ENCODE measurements around the gene SGSM1. TPM values are rescaled to one million over a fixed set of nuclear protein-coding genes. Genes with fewer than 3 reads are reported as not detected.

SGSM1 gene
- total RNA-seq, 2 donors from 2014 or later, result 6.8 to 11.1 TPM

DNA sequence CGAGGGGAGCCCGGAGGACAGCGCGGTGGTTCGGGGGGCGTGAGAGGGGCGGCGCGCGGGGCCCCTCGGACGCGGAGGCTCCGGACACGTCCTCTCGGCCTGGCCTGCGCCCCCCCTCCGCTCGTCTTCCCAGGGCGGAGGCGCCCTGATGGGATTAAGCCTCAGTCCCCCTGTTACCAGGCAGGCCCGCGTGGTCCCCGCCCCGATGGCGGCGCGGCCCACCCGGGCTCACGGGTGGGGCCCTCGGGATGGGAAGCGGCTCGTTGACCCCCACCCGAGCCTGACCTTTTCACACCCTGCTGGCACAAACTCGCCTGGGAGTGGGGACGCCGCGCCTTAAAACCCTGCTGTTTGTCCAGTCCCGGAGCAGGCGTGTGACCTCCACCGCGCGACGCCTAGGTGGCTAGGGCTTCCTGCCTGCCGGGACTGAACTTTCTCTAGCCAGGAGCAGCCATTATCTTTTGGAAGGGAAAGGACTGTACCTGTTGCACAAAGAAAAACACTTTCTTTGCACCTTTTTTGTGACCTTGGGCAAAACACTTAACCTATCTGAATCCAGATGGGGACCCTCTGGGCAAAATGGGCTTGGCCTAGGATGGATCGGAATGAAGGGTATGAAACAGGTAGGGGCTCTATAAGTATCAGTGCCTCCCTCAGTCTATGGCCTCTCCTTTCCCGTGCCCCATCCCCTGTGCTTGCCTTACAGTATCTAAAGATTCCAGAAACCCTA lies 147.5 kb downstream of the SGSM1 start:
- H3K36me3 ChIP-seq, result no peaks in the 10 kb centered on the region
- no peaks in the 10 kb centered on the region for H3K9me3 ChIP-seq
- peaks cover 2 to 28% of the 10 kb centered on the region in 2 donors for H3K4me1 ChIP-seq (ENCODE audit: control insufficient read depth in 1 of 2, low read depth in 2 of 2)
- H3K27me3 ChIP-seq (replicated peaks; ENCODE audit: insufficient read depth), result no peaks in the 10 kb centered on the region
- H3K4me3 ChIP-seq, result peak overlapping the region; percentile 80
- ATAC-seq (ENCODE audit: insufficient number of reproducible peaks, low FRiP score, low read depth) (no peak), DNase-seq (ENCODE audit: low spot score) (no peak)
- TF ChIP-seq, protein P1, sequence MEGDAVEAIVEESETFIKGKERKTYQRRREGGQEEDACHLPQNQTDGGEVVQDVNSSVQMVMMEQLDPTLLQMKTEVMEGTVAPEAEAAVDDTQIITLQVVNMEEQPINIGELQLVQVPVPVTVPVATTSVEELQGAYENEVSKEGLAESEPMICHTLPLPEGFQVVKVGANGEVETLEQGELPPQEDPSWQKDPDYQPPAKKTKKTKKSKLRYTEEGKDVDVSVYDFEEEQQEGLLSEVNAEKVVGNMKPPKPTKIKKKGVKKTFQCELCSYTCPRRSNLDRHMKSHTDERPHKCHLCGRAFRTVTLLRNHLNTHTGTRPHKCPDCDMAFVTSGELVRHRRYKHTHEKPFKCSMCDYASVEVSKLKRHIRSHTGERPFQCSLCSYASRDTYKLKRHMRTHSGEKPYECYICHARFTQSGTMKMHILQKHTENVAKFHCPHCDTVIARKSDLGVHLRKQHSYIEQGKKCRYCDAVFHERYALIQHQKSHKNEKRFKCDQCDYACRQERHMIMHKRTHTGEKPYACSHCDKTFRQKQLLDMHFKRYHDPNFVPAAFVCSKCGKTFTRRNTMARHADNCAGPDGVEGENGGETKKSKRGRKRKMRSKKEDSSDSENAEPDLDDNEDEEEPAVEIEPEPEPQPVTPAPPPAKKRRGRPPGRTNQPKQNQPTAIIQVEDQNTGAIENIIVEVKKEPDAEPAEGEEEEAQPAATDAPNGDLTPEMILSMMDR (IDR thresholded peaks at IDR 0.05), result no peak
- H3K27ac ChIP-seq, result peak overlapping the region in 1 of 2 donors; percentile 2

DNA sequence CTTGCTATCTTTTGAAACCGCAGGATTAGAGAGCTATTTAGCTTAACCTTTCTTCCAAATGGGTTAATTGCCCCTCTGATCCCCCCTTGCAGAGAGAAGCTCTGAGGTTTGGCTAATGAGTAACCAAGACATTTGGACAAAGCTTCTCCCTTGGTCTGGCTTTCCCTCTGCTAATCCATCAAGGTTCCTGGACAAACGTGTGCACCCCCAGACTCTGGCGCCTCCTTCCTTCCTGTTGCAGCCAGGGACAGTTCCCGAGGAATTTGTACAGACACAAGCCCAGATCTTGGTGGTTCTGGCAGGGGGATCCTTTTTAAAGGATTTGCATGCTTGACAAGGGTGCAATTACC lies 148.1 kb downstream of the SGSM1 start:
- no peak for ATAC-seq (ENCODE audit: insufficient number of reproducible peaks, low FRiP score, low read depth)

DNA sequence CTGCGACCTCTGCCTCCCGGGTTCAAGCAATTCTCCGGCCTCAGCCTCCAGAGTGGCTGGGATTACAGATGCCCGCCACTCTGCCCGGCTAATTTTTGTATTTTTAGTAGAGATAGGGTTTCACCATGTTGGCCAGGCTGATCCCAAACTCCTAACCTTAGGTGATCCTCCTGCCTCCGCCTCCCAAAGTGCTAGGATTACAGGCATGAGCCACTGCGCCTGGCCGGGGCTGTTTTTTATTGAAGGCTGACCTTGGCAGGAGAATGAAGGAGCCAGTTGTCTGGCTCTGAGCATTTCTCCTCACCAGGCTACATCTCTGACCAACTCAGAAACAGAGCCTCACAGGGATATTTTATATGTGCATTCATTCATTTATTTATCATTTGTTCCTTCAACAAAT lies 148.8 kb downstream of the SGSM1 start:
- TF ChIP-seq, protein P1 (IDR thresholded peaks at IDR 0.05), result no peak
- H3K4me3 ChIP-seq, result no peak overlapping the region
- H3K27me3 ChIP-seq (replicated peaks; ENCODE audit: insufficient read depth), result no peaks in the 10 kb centered on the region
- ATAC-seq (ENCODE audit: insufficient number of reproducible peaks, low FRiP score, low read depth) (no peak), DNase-seq (ENCODE audit: low spot score) (no peak)
- no peaks in the 10 kb centered on the region for H3K9me3 ChIP-seq
- peaks cover 2 to 28% of the 10 kb centered on the region in 2 donors for H3K4me1 ChIP-seq (ENCODE audit: control insufficient read depth in 1 of 2, low read depth in 2 of 2)
- no peak overlapping the region for H3K27ac ChIP-seq
- H3K36me3 ChIP-seq, result no peaks in the 10 kb centered on the region

More for the DNA sequence above, 148.1 kb downstream of the SGSM1 start:
- no peak for DNase-seq (ENCODE audit: low spot score)
- Histone ChIP-seq H3K4me1 (ENCODE audit: control insufficient read depth in 1 of 2, low read depth in 2 of 2) (peaks cover 2 to 28% of the 10 kb centered on the region in 2 donors), H3K9me3 (no peaks in the 10 kb centered on the region), H3K27ac (no peak overlapping the region), H3K4me3 (peak overlapping the region; percentile 80), H3K36me3 (no peaks in the 10 kb centered on the region), H3K27me3 (replicated peaks; ENCODE audit: insufficient read depth) (no peaks in the 10 kb centered on the region)
- TF ChIP-seq, protein P1 (IDR thresholded peaks at IDR 0.05), result no peak

DNA sequence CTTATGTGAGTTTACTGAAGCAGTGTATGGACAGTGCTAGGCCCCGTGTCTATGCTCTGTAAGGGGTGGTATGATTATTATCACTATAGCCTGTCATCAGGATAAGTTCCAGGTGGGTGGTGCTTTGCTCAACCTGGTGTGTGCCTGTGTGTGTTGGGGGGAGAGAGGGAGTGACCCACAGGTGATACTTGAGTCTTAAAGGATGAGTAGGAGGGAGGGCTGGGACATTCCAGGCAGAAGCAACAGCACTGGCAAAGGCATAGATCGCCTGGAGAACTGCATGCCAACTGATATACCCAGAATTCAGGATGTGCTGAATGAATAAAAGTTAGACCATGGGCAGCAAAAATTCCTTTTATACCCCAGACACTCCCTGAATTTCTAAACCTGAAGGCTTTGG lies 151.0 kb downstream of the SGSM1 start:
- H3K36me3 ChIP-seq, result no peaks in the 10 kb centered on the region
- no peak overlapping the region for H3K27ac ChIP-seq
- peaks cover 0 to 15% of the 10 kb centered on the region in 2 donors for H3K4me1 ChIP-seq (ENCODE audit: control insufficient read depth in 1 of 2, low read depth in 2 of 2)
- DNase-seq (ENCODE audit: low spot score), result no peak
- H3K9me3 ChIP-seq, result no peaks in the 10 kb centered on the region
- ATAC-seq (ENCODE audit: insufficient number of reproducible peaks, low FRiP score, low read depth), result no peak
- TF ChIP-seq, protein P1 (IDR thresholded peaks at IDR 0.05), result no peak
- no peak overlapping the region for H3K4me3 ChIP-seq
- no peaks in the 10 kb centered on the region for H3K27me3 ChIP-seq (replicated peaks; ENCODE audit: insufficient read depth)

DNA sequence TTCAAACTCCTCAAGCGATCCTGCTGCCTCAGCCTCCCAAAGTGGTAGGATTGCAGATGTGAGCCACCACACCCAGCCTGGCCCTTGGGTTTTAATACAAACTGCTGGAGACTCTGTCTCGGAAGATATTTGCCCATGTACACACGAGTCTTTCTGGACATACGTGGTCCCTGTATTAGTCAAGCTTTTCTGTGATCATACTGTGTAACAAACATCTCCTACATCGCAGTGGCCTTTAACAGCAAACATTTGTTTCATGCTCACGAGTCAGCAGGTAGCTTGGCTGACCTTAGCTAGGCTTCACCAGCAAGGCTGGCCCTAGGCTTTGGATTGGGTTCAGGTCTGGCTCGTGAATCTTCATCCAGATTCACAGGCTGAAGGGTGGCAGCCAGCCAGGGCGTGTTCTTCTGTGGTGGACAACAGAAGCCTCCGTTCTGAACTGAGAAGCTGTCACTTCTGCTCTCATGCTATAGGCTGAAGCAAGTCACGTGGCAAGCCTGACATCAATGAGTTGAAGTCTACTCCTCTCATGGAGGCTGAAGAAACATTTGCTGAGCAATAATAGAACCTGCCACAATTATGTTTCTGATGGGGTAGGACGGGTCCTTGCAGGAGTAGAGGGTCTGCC lies 155.3 kb downstream of the SGSM1 start:
- TF ChIP-seq, protein P1 (IDR thresholded peaks at IDR 0.05), result no peak
- H3K4me1 ChIP-seq (ENCODE audit: control insufficient read depth in 1 of 2, low read depth in 2 of 2), result no peaks in the 10 kb centered on the region
- no peak overlapping the region for H3K27ac ChIP-seq
- DNase-seq (ENCODE audit: low spot score), result no peak
- no peaks in the 10 kb centered on the region for H3K9me3 ChIP-seq
- H3K4me3 ChIP-seq, result no peak overlapping the region
- H3K36me3 ChIP-seq, result no peaks in the 10 kb centered on the region
- no peak for ATAC-seq (ENCODE audit: insufficient number of reproducible peaks, low FRiP score, low read depth)
- no peaks in the 10 kb centered on the region for H3K27me3 ChIP-seq (replicated peaks; ENCODE audit: insufficient read depth)

Measured in thoracic aorta (tissue), 2 donors.